HEK293T (cell line): Measurements from ENCODE around the gene MYL12B.

ENCODE experiments used
- ARNT ChIP-seq: fragments of 450-650 bp; IDR thresholded peaks from 2 replicates; pipeline ENCODE4 v1.6.1; 2017; ENCODE audit warnings: mild to moderate bottlenecking
- BHLHE40 ChIP-seq: fragments of 450-650 bp; IDR thresholded peaks from 2 replicates; pipeline ENCODE4 v1.6.1; 2016; ENCODE audit warnings: mild to moderate bottlenecking, moderate library complexity, borderline replicate concordance
- ELF4 ChIP-seq: fragments of 450-650 bp; IDR thresholded peaks from 2 replicates; pipeline ENCODE4 v1.6.1; 2017; ENCODE audit warnings: antibody characterized with exemption
- FOXK2 ChIP-seq: fragments of 450-650 bp; IDR thresholded peaks from 2 replicates; pipeline ENCODE4 v1.6.1; 2016; ENCODE audit warnings: mild to moderate bottlenecking
- FOXM1 ChIP-seq: fragments of 450-650 bp; IDR thresholded peaks from 2 replicates; pipeline ENCODE4 v1.6.1; 2017; ENCODE audit warnings: mild to moderate bottlenecking, borderline replicate concordance
- HDGF ChIP-seq: fragments of 450-650 bp; IDR thresholded peaks from 2 replicates; pipeline ENCODE4 v1.6.1; 2017; ENCODE audit warnings: antibody characterized with exemption, borderline replicate concordance
- L3MBTL2 ChIP-seq: fragments of 450-650 bp; conservative IDR thresholded peaks from 2 replicates; pipeline ENCODE4 v1.6.1; 2016; ENCODE audit warnings: mild to moderate bottlenecking
- NFRKB ChIP-seq: fragments of 450-650 bp; IDR thresholded peaks from 2 replicates; pipeline ENCODE4 v1.6.1; 2016; ENCODE audit warnings: mild to moderate bottlenecking, moderate library complexity
- PKNOX1 ChIP-seq: fragments of 450-650 bp; IDR thresholded peaks from 2 replicates; pipeline ENCODE4 v1.6.1; 2016
- SP1 ChIP-seq: fragments of 450-650 bp; IDR thresholded peaks from 2 replicates; pipeline ENCODE4 v1.6.1; 2017
- SUZ12 ChIP-seq: fragments of 450-650 bp; IDR thresholded peaks from 2 replicates; pipeline ENCODE4 v1.6.1; 2016; ENCODE audit warnings: mild to moderate bottlenecking
- ZNF384 ChIP-seq: fragments of 450-650 bp; IDR thresholded peaks from 2 replicates; pipeline ENCODE4 v1.6.1; 2016

- TF ChIP-seq ELF4 (no peak), SP1 (no peak), SUZ12 (no peak), FOXM1 (no peak), L3MBTL2 (no peak), HDGF (no peak), NFRKB (no peak), BHLHE40 (no peak), PKNOX1 (no peak), FOXK2 (no peak), ZNF384 (no peak), ARNT (no peak)
Measured at GRCh38 chr18:3286159-3286558, 24.2 kb downstream of the MYL12B start.
